ENCODE data around the gene PRSS58.

PRSS58 gene

GRCh38 chr7:142257958-142258357, at the start of gene PRSS58:
Gene PRSS58 (minus strand): TSS chr7:142258058. CDS start chr7:142257707, 351 bp downstream.
- DNase-seq: no peak

- no peak for DNase-seq
Observed at GRCh38 chr7:142307246-142307900, 49.5 kb upstream of the PRSS58 start.

GRCh38 chr7:142303650-142304049, 45.8 kb upstream of the PRSS58 start:
- DNase-seq: peak; percentile 57

- DNase-seq: no peak
Observed at GRCh38 chr7:142301923-142302550, 44.2 kb upstream of the PRSS58 start.

- DNase-seq: peak; percentile 60
Observed at GRCh38 chr7:142301299-142301698, 43.4 kb upstream of the PRSS58 start.

GRCh38 chr7:142300689-142301088, 42.8 kb upstream of the PRSS58 start:
- DNase-seq: peak; percentile 24

- no peak for DNase-seq
Observed at GRCh38 chr7:142299237-142299781, 41.5 kb upstream of the PRSS58 start.

- DNase-seq: no peak
Observed at GRCh38 chr7:142298627-142299026, 40.8 kb upstream of the PRSS58 start.

- no peak for DNase-seq
Observed at GRCh38 chr7:142298009-142298408, 40.2 kb upstream of the PRSS58 start.

GRCh38 chr7:142280263-142280662, 22.4 kb upstream of the PRSS58 start:
- no peak for DNase-seq

- no peak for DNase-seq
Observed at GRCh38 chr7:142279601-142280000, 21.7 kb upstream of the PRSS58 start.

GRCh38 chr7:142275028-142275427, 17.2 kb upstream of the PRSS58 start:
- DNase-seq: no peak

- DNase-seq: no peak
Observed at GRCh38 chr7:142272841-142273240, 15.0 kb upstream of the PRSS58 start.

- no peak for DNase-seq
Observed at GRCh38 chr7:142263598-142264380, 5.9 kb upstream of the PRSS58 start.

GRCh38 chr7:142250705-142251104, 7.2 kb downstream of the PRSS58 start:
- DNase-seq: no peak

GRCh38 chr7:142249918-142250317, 7.9 kb downstream of the PRSS58 start:
- no peak for DNase-seq

- DNase-seq: no peak
Observed at GRCh38 chr7:142248166-142249160, 9.4 kb downstream of the PRSS58 start.

GRCh38 chr7:142243823-142244222, 14.0 kb downstream of the PRSS58 start:
- DNase-seq: no peak

GRCh38 chr7:142240546-142240945, 17.3 kb downstream of the PRSS58 start:
- peak; percentile 20 for DNase-seq

- no peak for DNase-seq
Observed at GRCh38 chr7:142231716-142232115, 26.1 kb downstream of the PRSS58 start.

- DNase-seq: no peak
Observed at GRCh38 chr7:142228537-142229104, 29.2 kb downstream of the PRSS58 start.

Measured in GDM1 (cell line).